K562 (cell line): ENCODE data around the gene KCNAB2. TPM values are rescaled to one million over a fixed set of nuclear protein-coding genes. Genes with fewer than 3 reads are reported as not detected.

ENCODE experiments used
- ATAC-seq: fragments of 200-7000 bp; cut with Tn5 transposase; 3 replicates; pipeline ENCODE4 v1.9.1; 2020; ENCODE audit warnings: moderate library complexity
- BruUV-seq: library from RNA; stranded (reverse); fragments of 400-500 nt; replicated peaks from 2 replicates; lab custom pipeline; 2021; lab: Mats Ljungman, UMichigan
- CTCF ChIA-PET: fragments of 300-600 bp; formaldehyde crosslinking; extraction: SDS; loops from one replicate; lab custom pipeline; 2021; ENCODE audit warnings: low intra/inter-chr PET ratio; lab: Yijun Ruan, JAX
- POLR2A ChIA-PET: fragments of 300-600, 350-650 bp; sonication (Branson Sonifier 250); formaldehyde crosslinking; extraction: SDS; loops from one replicate; lab custom pipeline; 2021; ENCODE audit warnings: antibody characterized with exemption, inconsistent platforms; lab: Yijun Ruan, JAX
- DNase-seq, 4 experiments: peaks; one replicate each; pipeline versions ENCODE4 v3.0.0 to v3.0.0-alpha.2; 2011 to 2018; ENCODE audit warnings: low spot score in 3 of 4, mixed read lengths in 3 of 4; ENCODE audit errors: extremely low read depth in 1 of 4
- FAIRE-seq: peaks from 2 replicates; lab custom pipeline; 2011; peaks lifted over from hg19 to GRCh38; lab: Jason Lieb, UNC
- H2AFZ ChIP-seq: 2 replicates; pipeline ENCODE4 v1.6.0; 2011; ENCODE audit warnings: low read depth, low read length, control low read depth, inconsistent platforms
- H3K27ac ChIP-seq: fragments of 200-600 bp; 3 replicates; pipeline ENCODE4 v1.8.0; 2011; ENCODE audit warnings: low read depth, mild to moderate bottlenecking, control low read depth, inconsistent platforms, low read length, moderate library complexity, mixed read lengths; ENCODE audit errors: extremely low read depth
- H3K27me3 ChIP-seq, 2 experiments: fragments of 300-600 bp in 1 of 2; 2 replicates in 1 of 2; 3 replicates in 1 of 2; pipeline versions ENCODE4 v1.6.0 to v1.8.0; 2011; ENCODE audit warnings: inconsistent platforms in 2 of 2, low read length in 2 of 2, mild to moderate bottlenecking in 1 of 2, mixed read lengths in 1 of 2, moderate library complexity in 1 of 2; ENCODE audit not compliant: control insufficient read depth in 2 of 2, insufficient read depth in 2 of 2
- H3K36me3 ChIP-seq: fragments of 300-600 bp; 3 replicates; pipeline ENCODE4 v1.8.0; 2011; ENCODE audit warnings: mild to moderate bottlenecking, low read length, inconsistent platforms; ENCODE audit not compliant: control insufficient read depth, insufficient read depth
- H3K4me1 ChIP-seq, 2 experiments: fragments of 200-600 bp in 1 of 2; replicated peaks in 1 of 2; 2 replicates in 1 of 2; 3 replicates in 1 of 2; pipeline versions ENCODE4 v1.5.1 to v1.8.0; 2011; ENCODE audit warnings: inconsistent platforms in 2 of 2, low read length in 2 of 2, mild to moderate bottlenecking in 1 of 2, mixed read lengths in 1 of 2, moderate library complexity in 1 of 2; ENCODE audit not compliant: control insufficient read depth in 2 of 2, insufficient read depth in 2 of 2
- H3K4me2 ChIP-seq: 2 replicates; pipeline ENCODE4 v1.6.1; 2011; ENCODE audit warnings: low read length, control low read depth, inconsistent platforms, mixed read lengths; ENCODE audit not compliant: insufficient read depth
- H3K4me3 ChIP-seq: fragments of 200-600 bp; sonication (generic), shearing (Covaris generic); 2 replicates; pipeline ENCODE4 v1.5.1; 2016; ENCODE audit warnings: control low read depth, inconsistent platforms
- H3K79me2 ChIP-seq: fragments of 200-600 bp; 3 replicates; pipeline ENCODE4 v1.8.0; 2011; ENCODE audit warnings: low read length, inconsistent platforms; ENCODE audit not compliant: control insufficient read depth, insufficient read depth
- H3K9ac ChIP-seq, 2 experiments: 2 replicates each; pipeline versions ENCODE4 v1.6.0 to v1.6.1; 2011; ENCODE audit warnings: low read depth in 2 of 2, low read length in 2 of 2, control low read depth in 1 of 2, inconsistent platforms in 1 of 2, mild to moderate bottlenecking in 1 of 2, mixed read lengths in 1 of 2; ENCODE audit not compliant: insufficient read depth in 1 of 2
- H3K9me1 ChIP-seq: one replicate; pipeline ENCODE4 v1.6.0; 2011; ENCODE audit warnings: inconsistent platforms, mild to moderate bottlenecking, low read length, moderate library complexity; ENCODE audit not compliant: control insufficient read depth, insufficient read depth
- H3K9me3 ChIP-seq: replicated peaks from 2 replicates; pipeline ENCODE4 v1.5.1; 2011; ENCODE audit warnings: low read depth, low read length, inconsistent platforms; ENCODE audit not compliant: control insufficient read depth, insufficient read depth
- H4K20me1 ChIP-seq: replicated peaks from 2 replicates; pipeline ENCODE4 v1.6.1; 2011; ENCODE audit warnings: low read length, inconsistent platforms, mixed read lengths; ENCODE audit not compliant: control insufficient read depth, insufficient read depth
- HEY1 ChIP-seq: fragments of 250-450 bp; sonication (Bioruptor Pico); IDR thresholded peaks from 2 replicates; pipeline ENCODE4 v1.5.0; 2020; ENCODE audit warnings: mild to moderate bottlenecking, moderate library complexity, borderline replicate concordance
- MAFK ChIP-seq: IDR thresholded peaks from 2 replicates; pipeline ENCODE4 v1.6.1; 2011; ENCODE audit warnings: low read length, improper control_type of control experiment
- RFX5 ChIP-seq: IDR thresholded peaks from 2 replicates; pipeline ENCODE4 v1.6.1; 2011; ENCODE audit warnings: low read depth, mild to moderate bottlenecking, improper control_type of control experiment, low read length
- SAFB ChIP-seq: fragments of 200-400 bp; formaldehyde crosslinking; IDR thresholded peaks from 2 replicates; pipeline ENCODE4 v1.6.1; 2017; ENCODE audit warnings: low read depth, low read length, borderline replicate concordance
- SREBF1 ChIP-seq: fragments of 150-350 bp; IDR thresholded peaks from 2 replicates; pipeline ENCODE4 v1.6.1; 2014; ENCODE audit warnings: antibody characterized with exemption, low read depth, low read length, borderline replicate concordance
- ZKSCAN1 ChIP-seq: fragments of 150-350 bp; IDR thresholded peaks from 2 replicates; pipeline ENCODE4 v1.6.1; 2016; ENCODE audit warnings: low read depth, low read length
- ZNF3 ChIP-seq: fragments of 250-450 bp; sonication (Bioruptor Pico); IDR thresholded peaks from 2 replicates; pipeline ENCODE4 v1.5.0; 2021; ENCODE audit warnings: mild to moderate bottlenecking, moderate library complexity
- ZNF431 ChIP-seq: sonication (generic); formaldehyde crosslinking; IDR thresholded peaks from 2 replicates; pipeline ENCODE4 v1.8.0; 2022; ENCODE audit warnings: mild to moderate bottlenecking, missing genetic modification reagents
- ZNF589 ChIP-seq: fragments of 200-800 bp; sonication (Bioruptor generic); IDR thresholded peaks from 2 replicates; pipeline ENCODE4 v1.6.1; 2016; ENCODE audit warnings: low read depth, missing genetic modification characterization, missing compliant biosample characterization
- WGBS: fragments of 100-300 bp; shearing (Covaris generic); methylation state at CpG from one replicate; pipeline ENCODE4 v1.1.6; 2016; ENCODE audit warnings: low coverage, mixed read lengths; ENCODE audit not compliant: insufficient coverage; ENCODE audit errors: missing lambda C conversion rate; 5-methylcytosine and 5-hydroxymethylcytosine counted together
- in situ Hi-C: fragments of 300-500 bp; cut with MboI; formaldehyde crosslinking; loops from 4 replicates; pipeline ENCODE4 v1.15.0; 2018; ENCODE audit warnings: inconsistent platforms, mixed read lengths
- intact Hi-C: fragments of 100-400 bp; cut with micrococcal nuclease; formaldehyde crosslinking; loops from 2 replicates; pipeline ENCODE4 v1.14.2; 2022
- polyA plus RNA-seq, 8 experiments: library from polyadenylated mRNA; depleted of rRNA in 4 of 8; stranded (reverse) in 5 of 8; unstranded in 3 of 8; fragments of >200 nt; fragmentation: Nextera tagmentation in 2 of 8; fragmentation: Illumina TruSeq in 1 of 8; extraction: Ambion mirVana in 2 of 8; extraction: Trizol in 1 of 8; gene quantifications; 2 replicates each; pipeline versions ENCODE4 v1.2.1 to v1.2.3, GENCODE V29; 2011 to 2014; ENCODE audit warnings: inconsistent platforms in 1 of 8, missing spikeins in 1 of 8
- total RNA-seq, 7 experiments: library from RNA; depleted of rRNA in 6 of 7; stranded (reverse); fragments of >200 nt in 6 of 7; fragmentation: Illumina TruSeq in 2 of 7; extraction: Trizol in 2 of 7; gene quantifications; 2 replicates each; pipeline versions ENCODE4 v1.2.1 to v1.2.3, GENCODE V29; 2011 to 2021; ENCODE audit warnings: low replicate concordance in 1 of 7
- TF ChIP-seq, protein P1 (sequence below): fragments of 250-450 bp; sonication (Bioruptor Pico); IDR thresholded peaks from 2 replicates; pipeline ENCODE4 v1.9.0; 2021; ENCODE audit warnings: mild to moderate bottlenecking, inconsistent platforms
- TF ChIP-seq, protein P2 (sequence below): sonication (generic); formaldehyde crosslinking; IDR thresholded peaks from 2 replicates; pipeline ENCODE4 v1.8.0; 2023; ENCODE audit warnings: mild to moderate bottlenecking, missing genetic modification reagents

Gene KCNAB2
- total and polyA plus RNA-seq, 9 of the 15 experiments (the other 6 are each of a cell fraction or from before 2014, with no cell fraction given), result 1.8 to 15.8 (median 7.1) TPM

DNA sequence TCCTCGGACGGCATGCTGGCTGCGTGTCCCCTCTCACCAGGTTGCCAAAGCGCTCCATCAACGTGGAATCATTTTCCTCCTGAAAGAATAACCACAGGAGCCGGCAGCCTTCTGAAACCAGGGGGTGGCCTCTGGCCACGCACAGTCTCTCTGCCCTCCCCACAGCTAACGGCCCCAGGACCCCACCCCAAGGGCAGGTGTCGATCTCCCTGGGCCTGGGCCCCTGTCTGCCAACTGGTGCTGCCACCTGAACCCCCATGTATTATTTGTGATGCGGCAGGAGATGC is 46.1 kb downstream of the KCNAB2 start (continued):
- no peak for TF ChIP-seq SREBF1
- TF ChIP-seq, protein P1, sequence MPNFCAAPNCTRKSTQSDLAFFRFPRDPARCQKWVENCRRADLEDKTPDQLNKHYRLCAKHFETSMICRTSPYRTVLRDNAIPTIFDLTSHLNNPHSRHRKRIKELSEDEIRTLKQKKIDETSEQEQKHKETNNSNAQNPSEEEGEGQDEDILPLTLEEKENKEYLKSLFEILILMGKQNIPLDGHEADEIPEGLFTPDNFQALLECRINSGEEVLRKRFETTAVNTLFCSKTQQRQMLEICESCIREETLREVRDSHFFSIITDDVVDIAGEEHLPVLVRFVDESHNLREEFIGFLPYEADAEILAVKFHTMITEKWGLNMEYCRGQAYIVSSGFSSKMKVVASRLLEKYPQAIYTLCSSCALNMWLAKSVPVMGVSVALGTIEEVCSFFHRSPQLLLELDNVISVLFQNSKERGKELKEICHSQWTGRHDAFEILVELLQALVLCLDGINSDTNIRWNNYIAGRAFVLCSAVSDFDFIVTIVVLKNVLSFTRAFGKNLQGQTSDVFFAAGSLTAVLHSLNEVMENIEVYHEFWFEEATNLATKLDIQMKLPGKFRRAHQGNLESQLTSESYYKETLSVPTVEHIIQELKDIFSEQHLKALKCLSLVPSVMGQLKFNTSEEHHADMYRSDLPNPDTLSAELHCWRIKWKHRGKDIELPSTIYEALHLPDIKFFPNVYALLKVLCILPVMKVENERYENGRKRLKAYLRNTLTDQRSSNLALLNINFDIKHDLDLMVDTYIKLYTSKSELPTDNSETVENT (CRISPR knock-in tag), result no peak
- TF ChIP-seq HEY1 (CRISPR knock-in tag), result no peak
- no peak for TF ChIP-seq ZKSCAN1
- no peak for TF ChIP-seq ZNF3 (CRISPR knock-in tag)
- TF ChIP-seq ZNF589 (CRISPR knock-in tag), result no peak

DNA sequence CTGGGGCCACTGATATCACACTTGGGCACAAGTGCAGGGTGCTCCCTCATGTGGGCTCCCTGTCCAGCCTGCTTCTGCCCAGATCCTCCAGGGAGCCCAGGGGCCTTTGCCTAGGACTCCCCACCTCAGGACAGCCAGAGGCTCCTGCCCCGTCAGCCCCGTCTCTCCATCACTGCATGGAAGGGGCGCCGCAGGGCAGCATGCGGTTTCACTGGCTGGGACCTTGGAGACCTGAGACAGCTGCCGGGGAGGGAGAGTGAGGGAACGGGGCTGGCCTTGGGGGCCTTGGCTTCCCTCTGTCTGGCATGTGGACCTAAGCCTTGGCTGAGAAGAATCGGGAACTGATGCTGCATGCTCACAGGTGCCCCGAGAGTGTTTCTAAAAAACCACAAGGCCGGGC is 46.5 kb downstream of the KCNAB2 start:
- Histone ChIP-seq H3K36me3 (no peaks in the 10 kb centered on the region), H3K4me1 (peaks cover 0 to 32% of the 10 kb centered on the region in 2 experiments; a peak in 2 of 5 replicates), H3K9me3 (no peaks in the 10 kb centered on the region), H3K9me1 (no peaks in the 10 kb centered on the region), H2AFZ (no peak overlapping the region), H3K27ac (no peak overlapping the region), H3K9ac (no peak overlapping the region), H3K4me2 (no peak overlapping the region), H4K20me1 (peaks cover 30% of the 10 kb centered on the region), H3K4me3 (no peak overlapping the region), H3K27me3 (peaks cover 43 to 78% of the 10 kb centered on the region in 2 experiments), H3K79me2 (no peaks in the 10 kb centered on the region)
- ATAC-seq (no peak), DNase-seq (no peak), FAIRE-seq (no peak)
- no peak for TF ChIP-seq MAFK
- no peak for TF ChIP-seq RFX5
- TF ChIP-seq, protein P2, sequence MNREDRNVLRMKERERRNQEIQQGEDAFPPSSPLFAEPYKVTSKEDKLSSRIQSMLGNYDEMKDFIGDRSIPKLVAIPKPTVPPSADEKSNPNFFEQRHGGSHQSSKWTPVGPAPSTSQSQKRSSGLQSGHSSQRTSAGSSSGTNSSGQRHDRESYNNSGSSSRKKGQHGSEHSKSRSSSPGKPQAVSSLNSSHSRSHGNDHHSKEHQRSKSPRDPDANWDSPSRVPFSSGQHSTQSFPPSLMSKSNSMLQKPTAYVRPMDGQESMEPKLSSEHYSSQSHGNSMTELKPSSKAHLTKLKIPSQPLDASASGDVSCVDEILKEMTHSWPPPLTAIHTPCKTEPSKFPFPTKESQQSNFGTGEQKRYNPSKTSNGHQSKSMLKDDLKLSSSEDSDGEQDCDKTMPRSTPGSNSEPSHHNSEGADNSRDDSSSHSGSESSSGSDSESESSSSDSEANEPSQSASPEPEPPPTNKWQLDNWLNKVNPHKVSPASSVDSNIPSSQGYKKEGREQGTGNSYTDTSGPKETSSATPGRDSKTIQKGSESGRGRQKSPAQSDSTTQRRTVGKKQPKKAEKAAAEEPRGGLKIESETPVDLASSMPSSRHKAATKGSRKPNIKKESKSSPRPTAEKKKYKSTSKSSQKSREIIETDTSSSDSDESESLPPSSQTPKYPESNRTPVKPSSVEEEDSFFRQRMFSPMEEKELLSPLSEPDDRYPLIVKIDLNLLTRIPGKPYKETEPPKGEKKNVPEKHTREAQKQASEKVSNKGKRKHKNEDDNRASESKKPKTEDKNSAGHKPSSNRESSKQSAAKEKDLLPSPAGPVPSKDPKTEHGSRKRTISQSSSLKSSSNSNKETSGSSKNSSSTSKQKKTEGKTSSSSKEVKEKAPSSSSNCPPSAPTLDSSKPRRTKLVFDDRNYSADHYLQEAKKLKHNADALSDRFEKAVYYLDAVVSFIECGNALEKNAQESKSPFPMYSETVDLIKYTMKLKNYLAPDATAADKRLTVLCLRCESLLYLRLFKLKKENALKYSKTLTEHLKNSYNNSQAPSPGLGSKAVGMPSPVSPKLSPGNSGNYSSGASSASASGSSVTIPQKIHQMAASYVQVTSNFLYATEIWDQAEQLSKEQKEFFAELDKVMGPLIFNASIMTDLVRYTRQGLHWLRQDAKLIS (CRISPR knock-in tag), result no peak
- TF ChIP-seq ZNF431, result no peak
- no peak for TF ChIP-seq SAFB
- intact Hi-C loops (no loop called here), in situ Hi-C loops (no loop called here)
- ChIA-PET CTCF (no interaction called here), POLR2A (interaction anchor here (0.6 kb wide), 1 partner anchor 477 kb away, joined by 3 read pairs; no protein-coding TSS in a partner anchor)
- BruUV-seq, result no TSS peak
- 2% methylated on average over 10 of the region's 10 CpGs for WGBS
